ENCODE results near the gene SARDH.
"Not testable (repeated sequence)": the region's sequence is repeated elsewhere in the genome, so short reads cannot be mapped to it uniquely, and the experiment has no call there.

The SARDH gene

DNA sequence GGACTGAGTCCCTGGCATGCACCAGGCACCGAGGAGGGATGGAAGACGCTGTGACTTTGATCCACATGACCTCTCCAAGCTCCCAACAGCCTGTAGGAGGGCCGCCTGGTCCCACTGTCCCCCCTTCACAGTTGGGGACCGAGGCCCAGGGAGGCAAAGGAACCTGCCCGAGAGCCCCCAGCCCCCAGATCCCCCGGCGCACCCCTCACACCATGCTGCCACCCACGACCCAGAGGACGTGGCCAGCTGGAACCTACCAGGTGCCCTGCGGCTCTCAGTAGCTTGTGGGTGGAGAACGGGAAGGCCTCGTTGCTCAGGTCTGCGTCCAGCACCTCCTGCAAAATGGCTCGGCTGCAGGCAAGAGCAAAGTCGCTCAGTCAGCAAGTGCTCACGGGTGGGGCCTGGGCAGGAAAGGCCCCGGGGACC, 53.2 kb downstream of the SARDH start:
- no peak for DNase-seq (ENCODE audit: low read depth)

DNA sequence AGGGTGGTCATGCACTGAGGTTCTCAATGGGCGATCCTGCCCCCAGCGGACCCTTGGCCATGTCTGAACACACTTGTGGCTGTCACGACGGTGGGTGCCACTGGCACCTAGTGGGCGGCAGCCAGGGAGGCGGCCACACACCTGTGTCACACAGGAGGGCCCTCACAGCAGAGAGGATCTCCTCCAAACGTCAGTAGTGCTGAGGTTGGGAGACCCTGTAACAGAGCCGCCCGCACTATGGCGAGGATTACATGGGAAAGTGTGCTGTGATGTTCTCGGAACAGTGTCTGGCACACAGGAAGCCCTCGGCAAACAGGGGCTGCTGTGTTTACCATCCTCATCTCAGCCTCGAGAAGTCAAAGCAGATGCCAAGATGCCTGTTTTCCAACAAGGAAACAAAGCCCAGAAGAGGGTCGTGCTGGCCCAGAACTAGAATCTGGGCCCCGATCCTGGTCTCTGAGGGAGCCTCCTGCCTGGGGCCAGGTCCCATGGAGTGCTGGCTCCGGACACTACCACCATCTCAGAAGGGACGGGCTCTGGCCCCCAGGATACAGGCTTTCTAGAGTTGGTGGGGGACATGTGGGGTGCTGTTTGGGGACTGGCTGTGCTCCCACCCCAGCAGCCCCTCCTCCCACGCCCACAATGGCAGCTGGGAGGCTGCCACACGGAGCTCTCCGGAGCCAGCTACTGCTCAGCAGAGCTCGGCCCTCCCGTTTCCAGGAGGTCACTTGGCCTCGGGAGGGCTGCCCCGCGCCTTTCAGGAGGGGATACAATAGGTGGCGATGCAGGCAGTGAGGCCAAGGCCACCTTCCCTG, 53.8 kb downstream of the SARDH start:
- no peak for DNase-seq (ENCODE audit: low read depth)

DNA sequence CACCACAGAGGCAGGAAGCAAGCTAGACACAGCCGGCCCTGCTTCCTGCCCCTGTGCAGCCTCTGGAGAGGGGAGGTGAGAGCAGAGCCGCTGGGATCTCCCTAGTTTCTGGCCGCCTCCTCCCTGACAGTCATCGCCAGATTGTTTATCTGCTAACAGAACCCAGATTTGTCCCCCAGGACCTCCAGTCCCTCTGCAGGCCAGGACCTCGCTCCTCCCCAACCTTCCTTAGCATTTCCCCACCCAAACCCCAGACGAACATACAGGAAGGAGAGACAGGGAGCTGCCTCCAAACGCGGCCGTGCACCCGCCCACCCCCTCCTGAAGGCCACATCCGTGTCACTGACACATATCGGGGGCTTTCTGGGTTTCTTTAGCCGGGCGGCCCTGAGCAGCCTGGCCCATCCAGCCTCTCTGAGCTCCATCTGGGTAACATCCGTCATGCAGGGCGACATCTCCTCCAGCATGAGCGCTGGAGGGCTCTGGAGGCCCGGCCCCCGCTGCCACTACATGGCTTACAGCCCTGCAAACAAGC, 54.5 kb downstream of the SARDH start:
- peak; percentile 24 for DNase-seq (ENCODE audit: low read depth)

DNA sequence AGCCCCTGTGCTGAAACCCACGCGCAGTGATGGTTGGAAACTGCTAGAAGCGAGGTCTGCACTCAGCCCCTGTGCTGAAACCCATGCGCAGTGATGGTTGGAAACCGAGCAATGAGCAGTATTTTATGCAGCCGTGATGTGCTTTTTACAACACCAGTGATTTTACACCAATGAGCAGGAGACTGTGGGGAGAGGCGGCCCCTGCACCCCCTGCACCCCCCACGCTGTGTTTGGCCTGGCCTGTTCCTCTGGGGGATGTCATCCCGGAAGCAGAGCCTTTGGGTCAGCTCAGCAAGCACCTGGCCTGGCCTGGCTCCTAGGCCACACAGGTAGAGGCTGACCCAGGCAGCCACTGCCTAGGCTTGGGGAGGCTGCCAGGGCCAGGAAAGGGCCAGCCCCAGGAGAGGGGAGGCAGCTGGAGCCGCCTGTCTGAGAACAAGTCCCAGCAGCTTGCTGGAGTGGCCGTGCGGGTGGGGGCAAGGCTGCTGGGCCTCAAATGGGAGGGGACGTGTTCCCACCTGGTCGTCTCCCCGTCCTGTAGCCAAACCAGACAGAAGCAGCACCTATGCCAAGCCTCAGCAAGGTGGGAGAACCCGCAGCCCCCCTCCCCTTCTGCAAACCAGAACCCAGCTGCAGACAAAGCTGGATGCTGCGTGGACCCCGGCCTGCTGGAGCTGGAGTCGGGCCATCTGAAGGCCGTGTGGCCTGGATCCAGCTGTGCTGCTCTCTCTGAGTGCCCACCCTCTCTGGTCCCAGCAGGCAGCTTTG, 55.1 kb downstream of the SARDH start:
- no peak for DNase-seq (ENCODE audit: low read depth)

DNA sequence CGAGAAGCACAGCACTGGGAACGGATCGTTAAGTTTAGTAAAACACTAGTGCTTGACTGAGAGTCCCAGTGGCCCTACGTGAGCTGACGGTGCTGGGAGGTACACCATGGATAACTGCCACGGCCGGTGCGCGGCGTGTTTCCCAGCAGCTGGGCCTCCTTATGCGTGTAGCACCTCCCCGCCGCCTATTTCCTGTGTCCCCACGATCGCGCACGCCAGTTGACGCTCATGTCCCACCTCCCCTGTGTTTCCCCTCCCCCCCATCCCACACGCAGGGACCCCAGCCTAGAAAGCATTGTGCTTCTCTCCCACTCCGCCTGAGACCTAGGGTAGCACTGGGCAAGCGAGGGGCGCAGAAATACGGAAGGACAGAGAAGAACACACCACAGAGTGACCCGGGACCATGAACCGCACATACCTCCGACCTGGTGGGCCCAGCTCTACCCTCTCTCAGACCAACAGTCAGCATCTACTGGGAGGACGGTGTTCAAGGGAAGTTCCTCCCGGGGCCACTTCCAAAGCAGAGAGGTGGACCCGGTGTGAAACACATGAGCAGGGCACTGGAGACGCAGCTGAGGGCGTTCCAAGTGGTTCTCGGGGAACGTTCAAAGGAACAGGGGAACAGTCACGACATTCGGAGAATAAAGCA, 56.4 kb downstream of the SARDH start:
- no peak for DNase-seq (ENCODE audit: low read depth)

DNA sequence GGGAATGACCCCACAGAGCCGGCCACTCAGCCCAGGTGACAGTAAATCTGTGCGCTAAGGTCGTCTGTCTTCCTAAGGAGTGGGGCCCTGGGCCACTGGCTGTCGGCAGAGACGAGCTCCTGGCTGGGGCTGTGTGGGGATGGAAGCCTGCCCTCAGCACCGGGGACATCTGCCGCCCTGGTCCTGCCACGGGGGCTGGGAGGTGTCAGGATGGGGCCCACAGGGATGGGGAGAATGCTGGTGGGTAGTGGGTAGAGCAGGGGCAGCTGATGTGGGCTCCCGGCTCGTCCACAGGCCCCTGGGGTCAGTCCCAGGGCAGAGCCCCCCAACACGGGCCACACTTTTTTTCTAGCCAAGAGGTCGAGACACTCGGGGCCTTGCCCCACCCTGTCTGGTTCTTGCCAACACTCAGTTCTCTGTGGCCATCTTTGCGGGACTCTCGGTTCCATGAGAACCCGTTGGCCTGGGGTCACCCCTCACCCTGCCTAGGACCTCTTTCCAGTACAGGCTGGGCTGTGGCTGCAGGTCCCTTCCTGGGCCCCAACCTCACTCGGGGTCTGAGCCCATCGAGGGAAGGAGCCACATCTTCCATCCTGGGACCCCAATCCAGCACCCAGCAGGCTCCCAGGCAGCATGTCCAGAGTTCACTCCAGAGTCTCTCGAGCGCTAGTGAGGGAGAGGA, 57.0 kb downstream of the SARDH start:
- DNase-seq (ENCODE audit: low read depth), result no peak

DNA sequence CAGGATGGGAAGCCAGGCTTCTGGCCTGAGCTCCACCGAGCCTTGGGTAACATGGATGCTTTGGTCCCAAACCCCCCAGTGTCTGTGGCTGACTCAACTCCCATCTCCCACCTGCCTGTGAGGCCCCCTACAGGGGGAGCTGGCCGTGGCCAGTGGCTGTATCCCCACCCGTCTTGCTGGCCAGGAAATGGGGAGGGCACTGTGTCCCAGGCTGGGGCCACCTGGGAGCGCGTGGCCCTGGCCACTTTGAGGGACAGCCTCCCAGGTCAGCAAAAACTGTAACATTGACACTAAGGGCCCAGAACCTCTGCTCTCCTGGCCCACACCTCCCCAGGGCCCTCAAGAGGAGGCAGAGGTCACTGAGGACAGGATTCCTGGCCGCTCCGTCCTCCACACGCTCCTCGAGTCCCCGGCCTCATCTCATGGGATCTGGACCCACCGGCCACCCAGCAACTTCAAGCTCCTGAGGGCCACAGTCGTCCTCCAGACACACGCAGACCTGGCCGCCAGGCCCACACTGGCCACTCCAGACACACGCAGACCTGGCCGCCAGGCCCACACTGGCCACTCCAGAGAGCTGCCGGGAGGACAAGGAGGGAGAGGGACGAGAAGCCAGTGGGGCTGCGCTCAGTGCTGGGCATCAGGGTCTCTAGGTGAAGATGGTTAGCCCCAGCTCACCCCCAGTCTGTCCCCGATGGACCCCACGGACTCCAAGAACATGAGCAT, 57.7 kb downstream of the SARDH start:
- DNase-seq (ENCODE audit: low read depth), result no peak

DNA sequence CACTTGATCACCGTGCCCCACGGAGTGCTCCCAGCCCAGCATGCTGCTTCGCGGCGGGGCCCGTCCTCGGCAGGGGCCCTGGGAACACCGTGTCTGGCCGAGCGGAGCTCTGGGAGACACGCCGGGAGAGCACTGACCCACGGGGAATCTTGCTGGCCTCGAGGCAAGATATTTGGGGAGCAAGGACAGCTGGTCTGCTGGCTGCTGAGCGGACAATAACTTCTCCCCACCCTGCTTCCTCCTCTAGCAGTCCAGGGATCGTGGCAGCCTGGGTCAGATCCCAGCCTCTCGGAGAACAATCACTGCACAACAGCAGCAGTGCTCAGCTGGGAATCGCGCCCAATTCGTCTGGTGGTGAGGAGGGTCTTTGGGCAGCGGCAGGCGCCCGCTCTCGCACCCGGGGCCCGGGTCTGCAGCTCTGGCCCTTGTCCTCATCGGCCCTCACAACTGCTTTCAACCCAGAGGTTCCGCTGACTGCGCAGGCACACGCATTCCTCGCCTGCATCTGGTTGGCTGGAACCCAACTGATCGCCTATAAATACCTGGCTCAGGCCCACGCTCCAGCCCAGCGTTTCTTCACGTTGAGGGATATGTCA, 58.6 kb downstream of the SARDH start:
- DNase-seq (ENCODE audit: low read depth), result no peak

DNA sequence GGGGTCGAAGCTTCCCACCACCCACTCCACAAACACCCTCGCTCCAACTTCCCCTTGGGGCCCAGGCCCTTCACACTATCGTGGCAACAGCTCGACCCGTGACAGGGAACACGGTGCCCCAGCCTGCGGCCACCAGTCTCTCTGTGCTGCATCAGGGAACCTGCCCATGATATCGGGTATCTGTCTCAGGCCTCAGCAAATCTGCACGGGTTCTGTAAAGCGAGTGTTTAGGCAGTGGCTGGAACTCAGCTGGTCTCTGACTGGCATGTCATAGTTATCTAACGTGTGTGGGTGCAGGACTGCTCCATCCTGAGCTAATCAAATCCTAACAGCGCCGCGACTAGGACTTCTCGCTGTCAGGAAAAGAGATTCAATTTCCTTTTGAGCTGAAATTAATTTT, 59.1 kb downstream of the SARDH start:
- no peak for DNase-seq (ENCODE audit: low read depth)

DNA sequence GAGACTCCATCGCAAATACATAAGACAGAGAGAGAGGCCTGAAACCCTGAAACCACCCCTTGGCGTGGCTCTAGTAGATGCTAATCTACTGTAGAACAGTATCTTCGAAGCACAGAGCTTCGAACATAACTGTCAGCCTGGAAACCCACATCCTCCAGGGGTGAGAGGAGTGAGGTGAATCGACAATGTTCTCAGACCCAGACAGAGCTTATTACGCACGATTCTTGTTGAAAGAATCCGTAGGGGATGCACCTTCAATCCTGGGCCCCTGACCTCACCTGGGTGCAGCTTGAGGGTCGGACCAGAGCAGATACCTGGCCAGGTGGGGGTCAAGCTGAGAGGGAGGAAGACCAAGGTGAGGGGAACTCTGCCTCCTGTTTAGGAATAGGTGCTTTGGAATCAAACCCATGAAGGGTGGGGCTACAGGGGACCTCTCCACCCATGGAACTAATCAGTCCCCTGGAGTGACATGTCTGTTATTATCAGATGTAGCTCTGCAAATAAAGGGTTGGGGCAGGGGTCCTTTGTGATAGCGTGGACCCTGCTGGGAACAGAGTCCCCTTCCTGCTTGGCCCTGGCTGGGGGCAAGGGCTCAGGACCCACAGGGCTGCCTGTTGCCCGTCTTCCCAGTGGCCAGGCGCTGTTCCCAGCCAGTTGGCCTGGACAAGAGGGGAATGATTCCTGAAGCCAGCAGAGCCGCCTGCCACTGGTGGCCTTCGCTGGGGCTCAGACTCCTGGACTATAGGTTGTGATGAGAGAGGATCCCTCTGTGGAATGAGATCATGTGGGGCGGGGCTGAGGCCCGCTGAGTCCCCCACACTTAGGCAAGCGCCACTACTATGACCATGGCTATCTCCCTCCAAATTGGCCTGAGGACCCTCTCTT, 60.8 kb downstream of the SARDH start:
- DNase-seq (ENCODE audit: low read depth), result no peak

DNA sequence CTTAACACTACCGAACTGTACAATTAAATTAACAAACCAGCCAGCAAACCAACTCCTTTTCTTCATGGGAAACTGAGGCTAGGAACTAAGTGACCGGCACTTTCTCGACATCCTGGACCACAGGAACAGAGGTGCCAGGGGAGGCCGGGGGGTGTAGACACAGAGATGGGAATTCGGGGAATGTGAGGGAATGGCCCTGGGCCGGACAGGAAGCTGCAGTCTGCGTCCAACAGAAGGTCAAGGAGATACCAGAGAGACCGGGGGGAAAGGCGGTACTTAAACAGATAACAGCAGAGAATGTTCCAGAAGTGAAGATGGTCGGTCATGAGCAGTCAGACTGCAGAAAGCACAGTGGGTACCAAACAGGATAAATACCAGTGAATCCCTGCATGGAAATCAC, 61.7 kb downstream of the SARDH start:
- no peak for DNase-seq (ENCODE audit: low read depth)

DNA sequence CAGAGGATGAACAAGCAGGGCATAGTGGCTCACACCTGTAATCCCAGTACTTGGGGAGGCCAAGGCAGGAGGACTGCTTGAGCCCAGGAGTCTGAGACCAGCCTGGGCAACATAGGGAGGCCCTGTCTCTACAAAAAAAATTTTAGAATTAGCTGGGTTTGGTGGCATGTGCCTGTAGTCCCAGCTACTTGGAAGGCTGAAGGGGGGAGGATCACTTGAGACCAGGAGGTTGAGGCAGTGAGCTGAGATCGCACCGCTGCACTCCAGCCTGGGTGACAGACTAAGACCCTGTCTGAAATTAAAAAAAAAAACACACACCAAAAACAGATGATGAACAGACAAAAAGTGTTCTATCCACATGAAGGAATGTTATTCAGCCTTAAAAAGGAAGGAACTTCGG, 62.4 kb downstream of the SARDH start:
- DNase-seq (ENCODE audit: low read depth), result not testable (repeated sequence)

DNA sequence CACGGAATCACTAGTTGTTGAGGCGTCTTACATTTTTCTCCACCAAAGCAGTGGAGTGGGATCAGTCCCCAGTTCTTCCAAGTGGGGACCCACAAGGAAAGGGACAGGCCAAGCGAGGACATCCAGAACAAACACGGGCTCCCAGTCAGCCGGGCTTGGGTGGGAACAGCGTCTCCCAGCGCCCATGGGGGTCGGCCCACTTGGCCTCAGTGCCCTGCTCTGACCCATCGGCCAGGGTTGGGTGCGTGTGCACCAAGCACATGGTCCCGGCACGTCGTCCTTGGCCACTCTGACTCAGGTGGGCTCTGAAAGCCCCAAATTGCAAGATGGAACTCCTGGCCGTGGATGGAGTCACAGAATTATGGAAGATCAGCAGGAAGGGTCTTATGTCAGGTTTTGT, 64.1 kb downstream of the SARDH start:
- DNase-seq (ENCODE audit: low read depth), result no peak

DNA sequence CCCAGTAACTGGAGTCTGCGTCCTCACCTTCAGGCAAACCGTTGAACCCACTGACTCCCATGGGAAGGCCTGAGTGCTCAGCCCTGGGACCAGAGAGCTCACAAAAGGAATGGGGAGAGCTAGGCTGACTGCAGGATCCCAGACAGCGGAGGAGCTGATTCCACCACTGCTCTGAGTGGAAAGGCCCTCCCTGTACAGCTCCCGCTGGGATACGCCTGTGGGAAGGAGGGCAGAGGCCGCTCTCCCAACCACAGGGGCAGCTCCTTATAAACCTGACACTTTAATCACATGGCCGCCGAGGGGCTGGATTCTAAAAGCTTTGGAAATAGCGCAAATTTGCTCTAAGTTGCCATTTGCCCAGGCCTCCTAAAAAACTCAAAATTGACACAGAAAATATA, 64.9 kb downstream of the SARDH start:
- DNase-seq (ENCODE audit: low read depth), result no peak

DNA sequence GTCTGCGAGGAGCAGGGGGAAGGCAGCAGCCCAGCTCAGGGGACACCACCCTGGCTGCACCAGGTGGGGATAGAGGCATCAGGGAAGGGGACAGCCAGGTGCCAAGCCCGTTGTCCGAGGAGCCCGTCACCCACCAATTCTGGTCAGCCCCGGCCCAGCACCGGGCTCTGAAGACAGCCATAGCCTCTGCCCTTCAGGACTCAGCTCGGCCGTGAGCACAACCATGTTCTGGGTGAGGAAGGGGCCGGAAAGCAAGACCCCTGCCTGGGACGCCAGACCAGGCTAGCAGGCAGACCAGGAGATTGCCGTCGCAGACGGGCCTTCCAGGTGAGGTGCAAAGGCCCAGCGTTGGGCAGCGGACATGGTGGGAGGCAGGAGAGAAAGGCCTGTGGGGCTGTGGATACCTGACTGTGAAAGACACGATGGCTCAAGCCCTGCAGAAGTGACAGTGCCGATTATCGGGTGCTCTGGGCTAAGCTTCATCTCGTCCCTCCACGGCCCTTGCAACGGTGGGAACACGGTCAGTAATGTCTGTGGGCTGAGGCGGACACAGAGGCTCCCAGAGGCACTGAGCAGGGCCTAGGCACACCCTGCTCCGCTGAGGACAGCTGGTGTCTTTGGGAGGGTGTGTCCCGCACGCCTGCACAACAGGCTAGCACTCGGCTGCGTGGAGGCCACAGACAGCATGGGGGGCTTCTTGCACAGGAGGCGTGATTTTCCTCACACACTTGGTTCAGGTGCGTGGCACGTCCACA, 65.5 kb downstream of the SARDH start:
- no peak for DNase-seq (ENCODE audit: low read depth)

DNA sequence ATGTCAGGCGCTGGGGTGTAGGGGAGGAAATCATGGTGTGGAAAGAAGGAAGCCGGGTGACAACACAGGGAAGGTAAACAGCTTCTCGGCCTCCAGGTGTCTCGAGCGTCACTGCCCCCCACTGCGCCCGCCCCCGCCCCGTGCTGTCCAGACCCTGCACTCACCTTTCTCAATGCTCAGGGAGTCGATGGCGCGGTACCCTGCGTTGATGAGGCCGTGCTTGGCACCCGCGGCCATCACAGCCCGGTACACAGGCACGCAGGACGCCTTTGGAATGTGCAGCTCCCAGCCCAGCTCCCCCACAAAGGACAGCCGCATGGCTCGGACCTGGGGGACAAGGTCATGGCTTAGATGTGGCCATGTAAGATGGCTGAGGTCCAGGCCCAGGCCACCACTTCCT, 66.8 kb downstream of the SARDH start:
- DNase-seq (ENCODE audit: low read depth), result no peak

DNA sequence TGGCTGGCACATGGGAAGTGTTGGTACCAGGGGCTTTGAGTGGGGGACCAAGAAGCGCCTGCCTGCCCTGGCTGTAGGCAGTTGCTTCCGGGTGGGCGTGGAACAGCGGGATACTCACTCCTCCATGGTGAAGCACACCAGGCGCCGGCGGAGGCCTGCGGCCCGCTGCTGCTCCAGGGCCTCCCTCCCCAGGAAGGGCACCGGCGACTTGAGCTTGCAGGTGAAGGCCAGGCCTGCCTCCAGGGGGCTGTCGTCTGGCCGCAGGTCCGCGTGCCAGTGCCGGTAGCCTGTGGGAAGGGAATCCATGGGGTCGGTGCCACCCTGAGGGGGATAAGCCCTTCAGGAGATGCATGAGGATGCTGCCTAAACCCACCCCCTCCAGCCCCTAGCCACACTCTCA, 67.7 kb downstream of the SARDH start:
- no peak for DNase-seq (ENCODE audit: low read depth)

DNA sequence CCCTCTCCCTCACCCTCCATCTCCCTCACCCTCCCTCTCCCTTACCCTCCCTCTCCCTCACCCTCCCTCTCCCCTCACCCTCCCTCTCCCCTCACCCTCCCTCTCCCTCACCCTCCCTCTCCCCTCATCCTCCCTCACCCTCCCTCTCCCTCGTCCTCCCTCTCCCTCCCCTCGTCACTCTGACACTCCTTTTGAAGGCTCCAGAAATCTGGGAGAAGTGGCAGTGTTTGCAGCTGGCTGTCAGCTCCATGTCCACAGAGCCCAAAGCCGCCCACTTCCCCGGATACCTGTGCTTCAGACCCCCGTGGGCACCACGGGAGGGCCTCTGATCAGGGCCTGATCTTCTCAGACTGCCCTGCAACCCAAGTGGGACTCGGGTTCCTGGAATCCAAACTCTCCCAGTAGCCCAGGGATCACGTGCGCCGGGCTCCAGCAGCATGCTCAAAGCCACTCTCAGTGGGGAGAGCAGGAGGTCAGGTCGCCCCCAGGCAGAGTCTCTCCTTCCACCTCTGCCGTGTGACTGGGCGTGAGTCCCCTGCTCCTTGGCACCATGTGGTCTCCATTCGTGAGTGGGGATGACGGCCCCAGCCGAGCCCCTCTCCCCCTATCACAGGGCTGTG, 68.9 kb downstream of the SARDH start:
- DNase-seq (ENCODE audit: low read depth), result no peak

All from EH (cell line).